Activated naive CD8-positive, alpha-beta T cell treated with anti-CD3 and anti-CD28 coated beads for 36 hours (primary cell): Measurements from ENCODE around the gene SUPT16H. TPM values are rescaled to one million over a fixed set of nuclear protein-coding genes. Genes with fewer than 3 reads are reported as not detected.
"Not testable (repeated sequence)": the region's sequence is repeated elsewhere in the genome, so short reads cannot be mapped to it uniquely, and the experiment has no call there.

ENCODE experiments used
- DNase-seq: peaks from one replicate; pipeline ENCODE4 v3.0.0; 2021
- H3K27ac Mint-ChIP-seq: one replicate; pipeline ENCODE4 v1.8.0; 2022; ENCODE audit warnings: mild to moderate bottlenecking, moderate library complexity, mixed read lengths
- H3K27me3 Mint-ChIP-seq: one replicate; pipeline ENCODE4 v1.8.0; 2022; ENCODE audit warnings: mild to moderate bottlenecking, mixed read lengths
- H3K36me3 Mint-ChIP-seq: one replicate; pipeline ENCODE4 v1.8.0; 2021; ENCODE audit warnings: mild to moderate bottlenecking, mixed read lengths
- H3K4me1 Mint-ChIP-seq: one replicate; pipeline ENCODE4 v1.8.0; 2021; ENCODE audit warnings: mixed read lengths
- H3K4me3 Mint-ChIP-seq: one replicate; pipeline ENCODE4 v1.8.0; 2022; ENCODE audit warnings: mild to moderate bottlenecking, moderate library complexity, mixed read lengths
- H3K9me3 Mint-ChIP-seq: one replicate; pipeline ENCODE4 v1.8.0; 2022; ENCODE audit warnings: mixed read lengths
- total RNA-seq, 2 experiments: library from RNA; stranded (reverse); gene quantifications; one replicate each; pipeline ENCODE4 v1.2.3, GENCODE V29; 2021

The SUPT16H gene
- total RNA-seq, 2 experiments from 2014 or later: 218 to 221 TPM

DNA sequence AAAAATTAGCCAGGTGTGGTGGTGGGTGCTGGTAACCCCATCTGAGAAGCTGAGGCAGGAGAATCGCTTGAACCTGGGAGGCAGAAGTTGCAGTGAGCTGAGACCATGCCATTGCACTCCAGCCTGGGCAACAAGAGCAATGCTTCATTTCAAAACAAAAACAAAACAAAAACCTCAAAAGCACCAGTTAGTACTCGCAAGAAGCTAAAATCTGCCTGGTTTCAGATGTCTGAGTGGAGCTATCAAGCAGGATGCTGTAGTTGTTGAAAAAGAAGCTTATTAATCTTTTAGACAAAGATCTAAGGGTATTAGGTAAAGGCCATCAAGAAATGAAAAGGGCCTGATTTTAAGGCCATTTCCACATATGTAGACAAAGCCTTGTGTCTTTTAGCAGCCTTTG is 50.9 kb downstream of the SUPT16H start:
- Mint-ChIP-seq H3K9me3 (no peaks in the 10 kb centered on the region), H3K27ac (no peak overlapping the region), H3K36me3 (no peaks in the 10 kb centered on the region), H3K4me1 (no peaks in the 10 kb centered on the region), H3K27me3 (no peaks in the 10 kb centered on the region), H3K4me3 (no peak overlapping the region)
- no peak for DNase-seq

DNA sequence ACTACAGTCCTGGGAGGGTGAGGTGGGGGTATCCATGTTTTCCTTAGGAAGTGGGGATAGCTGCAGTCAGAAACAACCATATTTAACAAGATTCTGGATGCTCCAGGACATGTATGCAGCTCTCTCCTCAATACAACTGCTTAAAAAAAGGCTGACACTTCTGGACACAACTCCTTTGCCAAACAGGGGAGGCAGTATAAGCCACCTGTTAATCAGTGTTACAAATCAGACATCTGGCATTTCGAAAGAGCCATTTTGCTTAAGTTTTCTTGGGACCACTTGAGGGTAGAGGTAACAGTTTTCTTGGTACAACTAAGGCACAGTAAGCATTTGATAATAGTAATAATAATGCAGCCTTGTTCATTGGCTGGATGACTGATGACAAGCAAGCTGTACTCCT is 56.8 kb downstream of the SUPT16H start:
- H3K9me3 Mint-ChIP-seq: no peaks in the 10 kb centered on the region
- no peaks in the 10 kb centered on the region for H3K27me3 Mint-ChIP-seq
- H3K4me1 Mint-ChIP-seq: no peaks in the 10 kb centered on the region
- DNase-seq: no peak
- no peak overlapping the region for H3K4me3 Mint-ChIP-seq
- H3K27ac Mint-ChIP-seq: no peak overlapping the region
- no peaks in the 10 kb centered on the region for H3K36me3 Mint-ChIP-seq

DNA sequence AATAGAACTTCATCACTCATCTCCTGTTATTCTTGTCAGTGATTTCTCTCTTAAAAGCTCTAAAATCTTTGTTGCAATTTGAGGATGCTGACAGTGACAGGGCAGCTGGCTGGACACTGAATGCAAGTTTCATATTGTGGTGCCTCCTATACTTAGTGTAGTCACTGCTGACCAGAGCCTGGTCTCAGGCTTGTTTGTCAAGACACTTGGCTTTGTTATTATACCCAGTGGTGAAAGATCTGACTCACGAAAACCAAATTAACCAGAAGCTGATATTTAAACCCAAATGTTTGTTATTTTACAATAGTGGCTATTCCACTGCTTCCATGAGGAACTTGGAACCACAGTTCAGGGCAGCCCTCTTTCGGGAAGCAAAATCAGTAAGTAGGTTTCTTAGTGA is 61.1 kb downstream of the SUPT16H start:
- H3K9me3 Mint-ChIP-seq: no peaks in the 10 kb centered on the region
- H3K27me3 Mint-ChIP-seq: no peaks in the 10 kb centered on the region
- no peak for DNase-seq
- H3K27ac Mint-ChIP-seq: no peak overlapping the region
- no peaks in the 10 kb centered on the region for H3K36me3 Mint-ChIP-seq
- H3K4me1 Mint-ChIP-seq: peaks cover 9% of the 10 kb centered on the region
- no peak overlapping the region for H3K4me3 Mint-ChIP-seq

DNA sequence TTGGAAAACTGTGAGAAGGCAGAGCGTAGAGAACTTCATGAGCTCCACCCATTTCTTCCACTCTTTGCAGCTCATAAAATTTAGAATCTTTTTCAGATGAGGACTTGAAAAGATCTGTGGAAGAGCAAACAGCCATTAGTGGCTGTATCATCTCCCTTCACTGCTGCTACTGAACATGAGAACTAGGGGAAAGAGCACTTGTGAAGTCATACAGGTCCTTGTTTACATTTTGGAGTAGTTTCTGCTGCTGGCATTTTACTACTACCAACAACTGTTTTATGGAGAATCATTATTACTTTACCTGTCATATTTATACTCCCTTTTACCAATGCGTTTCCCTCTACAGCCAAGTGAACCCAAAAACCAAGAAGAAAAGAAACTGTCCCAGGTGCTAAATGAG is 62.9 kb downstream of the SUPT16H start:
- Mint-ChIP-seq H3K36me3 (no peaks in the 10 kb centered on the region), H3K27me3 (no peaks in the 10 kb centered on the region), H3K9me3 (no peaks in the 10 kb centered on the region), H3K27ac (no peak overlapping the region), H3K4me3 (no peak overlapping the region), H3K4me1 (peaks cover 9% of the 10 kb centered on the region)
- DNase-seq: no peak

DNA sequence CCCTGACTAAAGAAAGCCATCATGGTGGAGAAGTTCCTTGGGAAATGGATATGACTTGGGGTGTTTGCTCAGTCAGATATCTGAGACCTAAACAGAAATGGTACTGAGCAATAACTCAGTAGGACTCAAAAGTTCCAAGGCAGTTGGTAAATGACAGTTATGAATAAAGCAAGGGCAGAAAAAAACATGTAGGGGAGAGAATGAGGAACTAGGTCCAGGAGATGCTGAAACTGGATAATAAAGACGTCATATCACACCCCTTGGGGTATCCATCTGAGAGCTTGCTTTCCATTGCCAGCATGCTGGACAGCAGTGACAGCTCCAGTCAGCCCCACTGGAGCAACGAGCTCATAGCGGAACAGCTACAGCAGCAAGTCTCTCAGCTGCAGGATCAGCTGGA is 66.4 kb downstream of the SUPT16H start:
- DNase-seq: no peak
- no peaks in the 10 kb centered on the region for H3K36me3 Mint-ChIP-seq
- H3K9me3 Mint-ChIP-seq: no peaks in the 10 kb centered on the region
- H3K4me3 Mint-ChIP-seq: no peak overlapping the region
- peaks cover 9% of the 10 kb centered on the region for H3K4me1 Mint-ChIP-seq
- no peak overlapping the region for H3K27ac Mint-ChIP-seq
- H3K27me3 Mint-ChIP-seq: no peaks in the 10 kb centered on the region

DNA sequence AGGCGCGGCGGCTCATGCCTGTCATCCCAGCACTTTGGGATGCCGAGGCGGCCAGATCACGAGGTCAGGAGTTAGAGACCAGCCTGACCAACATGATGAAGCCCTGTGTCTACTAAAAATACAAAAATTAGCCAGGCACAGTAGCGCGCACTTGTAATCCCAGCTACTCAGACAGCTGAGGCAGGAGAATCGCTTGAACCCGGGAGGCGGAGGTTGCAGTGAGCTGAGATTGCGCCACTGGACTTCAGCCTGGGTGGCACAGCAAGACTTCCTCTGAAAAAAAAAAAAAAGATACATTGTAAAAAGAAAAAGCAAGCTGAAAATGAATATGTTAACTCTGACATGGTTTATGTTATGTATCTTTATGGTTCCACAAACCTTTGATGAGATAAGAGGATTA is 70.3 kb downstream of the SUPT16H start:
- peaks cover 11% of the 10 kb centered on the region for H3K4me1 Mint-ChIP-seq
- peaks cover 1% of the 10 kb centered on the region for H3K36me3 Mint-ChIP-seq
- H3K27me3 Mint-ChIP-seq: no peaks in the 10 kb centered on the region
- DNase-seq: no peak
- peaks cover 3% of the 10 kb centered on the region for H3K9me3 Mint-ChIP-seq
- H3K27ac Mint-ChIP-seq: no peak overlapping the region
- H3K4me3 Mint-ChIP-seq: no peak overlapping the region

DNA sequence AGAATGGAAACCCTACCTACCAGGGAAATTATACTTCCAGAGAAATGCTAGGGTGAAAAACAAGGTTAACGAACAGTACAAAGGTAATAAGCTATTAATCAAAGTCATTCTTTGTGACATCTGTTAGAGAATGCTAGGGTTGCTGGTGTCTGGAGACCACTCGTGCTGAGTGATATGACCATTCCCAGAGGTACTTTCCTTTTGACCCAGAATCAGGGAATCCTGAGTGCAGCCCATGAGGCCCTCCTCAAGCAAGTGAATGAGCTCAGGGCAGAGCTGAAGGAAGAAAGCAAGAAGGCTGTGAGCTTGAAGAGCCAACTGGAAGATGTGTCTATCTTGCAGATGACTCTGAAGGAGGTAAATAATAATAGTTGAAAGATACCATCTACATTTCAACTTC is 72.2 kb downstream of the SUPT16H start:
- Mint-ChIP-seq H3K4me1 (peaks cover 20% of the 10 kb centered on the region), H3K9me3 (peaks cover 3% of the 10 kb centered on the region), H3K27ac (no peak overlapping the region), H3K4me3 (no peak overlapping the region), H3K36me3 (peaks cover 1% of the 10 kb centered on the region), H3K27me3 (no peaks in the 10 kb centered on the region)
- no peak for DNase-seq

DNA sequence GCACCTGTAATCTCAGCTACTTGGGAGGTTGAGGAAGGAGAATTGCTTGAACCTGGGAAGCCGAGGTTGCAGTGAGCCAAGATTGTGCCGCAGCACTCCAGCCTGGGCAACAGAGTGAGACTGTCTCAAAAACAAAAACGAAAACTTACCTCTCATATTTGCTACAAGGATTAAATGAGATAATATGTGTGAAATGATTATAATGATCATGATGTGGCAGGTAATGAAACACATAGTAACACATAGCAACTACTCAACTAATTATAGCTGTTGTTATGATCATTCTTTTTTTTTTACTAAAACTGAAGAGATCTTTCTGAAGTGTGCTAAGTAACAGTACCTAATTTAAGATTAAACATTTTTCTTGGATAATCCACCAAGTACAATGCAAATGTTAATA is 73.9 kb downstream of the SUPT16H start:
- H3K4me3 Mint-ChIP-seq: no peak overlapping the region

DNA sequence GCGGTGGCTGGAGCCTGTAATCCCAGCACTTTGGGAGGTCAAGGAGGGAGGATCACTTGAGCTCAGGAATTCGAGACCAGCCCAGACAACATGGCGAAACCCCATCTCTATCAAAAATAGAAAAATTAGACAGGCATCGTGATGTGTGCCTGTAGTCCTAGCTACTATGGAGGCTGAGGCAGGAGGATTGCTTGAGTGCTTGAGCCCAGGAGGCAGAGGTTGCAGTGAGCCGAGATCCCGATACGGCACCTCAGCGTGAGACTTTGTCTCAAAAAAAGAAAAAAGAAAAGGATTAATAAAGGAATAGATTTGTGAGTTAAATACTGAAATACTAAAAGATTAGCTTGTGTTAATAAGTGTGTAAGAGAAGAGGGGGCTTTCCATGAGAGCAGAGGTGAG is 74.6 kb downstream of the SUPT16H start:
- Mint-ChIP-seq H3K36me3 (peaks cover 1% of the 10 kb centered on the region), H3K27me3 (no peaks in the 10 kb centered on the region), H3K9me3 (peaks cover 3% of the 10 kb centered on the region), H3K27ac (peak overlapping the region; percentile 73), H3K4me1 (peaks cover 20% of the 10 kb centered on the region), H3K4me3 (peak overlapping the region; percentile 71)
- no peak for DNase-seq

More for the DNA sequence above, 73.9 kb downstream of the SUPT16H start:
- DNase-seq: no peak
- Mint-ChIP-seq H3K27ac (no peak overlapping the region), H3K9me3 (peaks cover 3% of the 10 kb centered on the region), H3K27me3 (no peaks in the 10 kb centered on the region), H3K36me3 (peaks cover 1% of the 10 kb centered on the region), H3K4me1 (peaks cover 20% of the 10 kb centered on the region)

DNA sequence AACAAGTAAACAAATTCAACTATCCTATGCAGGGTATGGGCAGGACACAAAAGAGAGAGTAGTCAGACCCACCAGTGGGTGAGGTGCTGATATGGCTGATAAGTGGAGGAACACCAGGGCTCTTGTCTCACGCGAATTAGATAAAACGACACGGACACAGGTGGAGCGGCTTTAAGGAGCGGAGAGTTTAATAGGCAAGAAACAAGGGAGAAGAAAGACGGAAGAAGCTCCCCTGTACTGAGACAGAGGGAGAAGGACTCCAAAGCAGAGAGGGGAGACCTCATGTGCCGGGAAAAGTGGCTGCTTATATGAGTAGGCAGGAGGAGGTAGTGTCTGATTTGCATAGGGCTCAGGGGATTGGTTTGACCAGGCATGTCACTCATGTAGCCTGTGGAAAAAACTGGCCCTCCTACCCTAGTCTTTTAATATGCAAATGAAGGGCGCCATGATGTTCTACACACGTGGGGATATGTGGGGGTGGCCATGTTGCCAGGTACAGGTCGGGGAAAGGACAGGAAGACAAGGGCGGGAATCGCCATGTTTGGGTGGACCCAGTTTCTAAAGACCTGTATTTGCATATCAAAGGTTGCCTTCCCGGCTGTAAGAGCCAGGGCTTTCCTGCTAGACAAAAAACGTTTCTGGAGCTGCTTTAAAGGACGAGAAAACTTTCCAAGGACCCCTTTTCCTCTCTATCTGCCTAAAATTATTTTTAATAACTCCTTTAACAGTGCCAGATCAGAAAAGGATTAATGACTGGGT is 75.2 kb downstream of the SUPT16H start:
- peaks cover 3% of the 10 kb centered on the region for H3K9me3 Mint-ChIP-seq
- peak overlapping the region; percentile 71 for H3K4me3 Mint-ChIP-seq
- H3K4me1 Mint-ChIP-seq: peaks cover 20% of the 10 kb centered on the region
- peak overlapping the region; percentile 73 for H3K27ac Mint-ChIP-seq
- no peaks in the 10 kb centered on the region for H3K27me3 Mint-ChIP-seq
- DNase-seq: peak; percentile 80
- peaks cover 1% of the 10 kb centered on the region for H3K36me3 Mint-ChIP-seq

DNA sequence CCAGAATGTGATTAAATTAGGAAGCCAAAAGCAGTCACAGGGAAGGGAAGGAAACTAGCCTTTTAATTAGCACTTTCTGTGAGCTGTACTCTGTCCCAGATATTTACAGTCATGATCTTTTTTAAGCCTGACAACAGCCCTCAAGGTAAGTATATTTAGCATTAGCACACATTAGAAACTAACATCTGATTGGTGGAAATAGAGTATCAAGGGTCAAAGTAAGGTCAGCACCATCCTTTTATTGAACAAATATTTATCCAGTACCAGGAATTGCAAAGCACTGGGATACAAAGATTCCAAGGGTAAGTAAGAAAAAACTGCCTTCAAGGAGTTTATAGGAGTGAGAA is 75.7 kb downstream of the SUPT16H start:
- peak overlapping the region; percentile 71 for H3K4me3 Mint-ChIP-seq
- no peaks in the 10 kb centered on the region for H3K27me3 Mint-ChIP-seq
- DNase-seq: no peak
- peaks cover 20% of the 10 kb centered on the region for H3K4me1 Mint-ChIP-seq
- H3K27ac Mint-ChIP-seq: peak overlapping the region; percentile 73
- H3K36me3 Mint-ChIP-seq: peaks cover 1% of the 10 kb centered on the region
- H3K9me3 Mint-ChIP-seq: peaks cover 3% of the 10 kb centered on the region

DNA sequence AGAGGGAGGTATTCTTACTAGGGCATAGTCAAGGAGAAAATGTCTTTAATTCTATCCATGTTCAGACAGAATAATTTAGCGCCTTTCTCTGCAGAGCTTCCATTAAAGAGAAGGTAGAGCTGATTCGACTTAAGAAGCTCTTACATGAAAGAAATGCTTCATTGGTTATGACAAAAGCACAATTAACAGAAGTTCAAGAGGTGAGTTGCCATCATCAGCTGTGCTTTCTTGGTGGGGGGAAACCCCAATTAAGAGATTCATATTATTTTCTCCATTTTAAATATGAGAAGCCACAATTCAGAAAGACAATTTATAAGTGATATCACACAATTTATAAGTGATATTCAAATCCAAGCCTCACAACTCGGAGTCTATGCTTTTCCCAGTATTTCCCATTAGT is 76.2 kb downstream of the SUPT16H start:
- no peak overlapping the region for H3K4me3 Mint-ChIP-seq
- peaks cover 1% of the 10 kb centered on the region for H3K36me3 Mint-ChIP-seq
- peaks cover 20% of the 10 kb centered on the region for H3K4me1 Mint-ChIP-seq
- no peaks in the 10 kb centered on the region for H3K27me3 Mint-ChIP-seq
- H3K27ac Mint-ChIP-seq: no peak overlapping the region
- DNase-seq: no peak
- H3K9me3 Mint-ChIP-seq: peaks cover 3% of the 10 kb centered on the region

DNA sequence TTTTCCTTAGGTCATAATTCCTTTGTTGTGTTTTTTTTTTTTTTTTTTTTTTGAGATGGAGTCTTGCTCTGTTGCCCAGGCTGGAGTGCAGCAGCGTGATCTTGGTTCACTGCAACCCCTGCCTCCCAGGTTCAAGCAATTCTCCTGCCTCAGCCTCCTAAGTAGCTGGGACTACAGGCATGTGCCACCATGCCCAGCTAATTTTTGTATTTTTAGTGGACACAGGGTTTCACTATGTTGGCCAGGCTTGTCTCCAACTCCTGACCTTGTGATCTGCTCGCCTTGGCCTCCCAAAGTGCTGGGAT is 81.0 kb downstream of the SUPT16H start:
- DNase-seq, H3K9me3 Mint-ChIP-seq, H3K27ac Mint-ChIP-seq, H3K4me1 Mint-ChIP-seq, H3K36me3 Mint-ChIP-seq, H3K4me3 Mint-ChIP-seq: not testable (repeated sequence)
- H3K27me3 Mint-ChIP-seq: peaks cover 28% of the 10 kb centered on the region

DNA sequence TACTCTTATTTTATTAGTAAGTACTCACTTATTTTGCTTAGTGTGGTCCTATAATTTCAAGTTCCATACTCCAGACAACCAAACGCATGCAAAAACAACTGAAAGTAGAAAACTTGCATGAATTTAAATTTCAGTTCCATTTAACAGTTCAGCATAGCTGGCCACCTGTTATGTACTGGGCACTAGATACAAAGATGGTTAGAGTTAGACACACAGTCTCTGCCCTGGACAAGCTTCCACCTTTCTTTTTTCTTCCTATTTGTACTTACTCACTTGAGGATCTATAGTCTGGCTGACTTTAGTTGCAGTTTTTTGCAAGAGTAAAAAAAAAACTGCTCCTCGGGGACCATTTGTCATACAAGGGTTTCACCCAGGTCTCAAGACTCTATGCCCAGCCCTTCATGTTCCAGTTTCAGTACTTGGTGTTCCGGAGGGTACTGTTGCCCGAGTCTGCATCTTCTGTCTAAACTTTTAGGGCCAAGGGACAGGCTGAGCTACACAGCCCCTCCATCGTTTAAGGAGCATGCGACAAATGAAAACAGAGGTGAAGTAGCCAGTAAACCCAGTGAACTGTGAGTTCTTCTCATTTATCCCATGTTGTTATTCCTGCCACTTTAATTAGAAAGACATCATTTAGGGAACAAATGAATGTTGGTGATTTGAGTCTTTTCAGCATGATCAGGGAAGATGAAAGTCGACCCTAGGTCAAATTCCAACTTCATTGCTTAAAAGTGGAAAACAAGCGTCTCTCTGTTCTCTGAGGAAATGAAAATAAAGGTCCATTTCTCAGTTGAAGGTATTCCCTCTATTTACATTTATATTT is 81.6 kb downstream of the SUPT16H start:
- Mint-ChIP-seq H3K36me3 (no peaks in the 10 kb centered on the region), H3K9me3 (no peaks in the 10 kb centered on the region), H3K4me1 (peaks cover 2% of the 10 kb centered on the region), H3K4me3 (no peak overlapping the region), H3K27me3 (peaks cover 34% of the 10 kb centered on the region), H3K27ac (no peak overlapping the region)
- no peak for DNase-seq
